ENCODE data around the gene MPC2.
"Not testable (repeated sequence)": the region's sequence is repeated elsewhere in the genome, so short reads cannot be mapped to it uniquely, and the experiment has no call there.

MPC2 gene

DNA sequence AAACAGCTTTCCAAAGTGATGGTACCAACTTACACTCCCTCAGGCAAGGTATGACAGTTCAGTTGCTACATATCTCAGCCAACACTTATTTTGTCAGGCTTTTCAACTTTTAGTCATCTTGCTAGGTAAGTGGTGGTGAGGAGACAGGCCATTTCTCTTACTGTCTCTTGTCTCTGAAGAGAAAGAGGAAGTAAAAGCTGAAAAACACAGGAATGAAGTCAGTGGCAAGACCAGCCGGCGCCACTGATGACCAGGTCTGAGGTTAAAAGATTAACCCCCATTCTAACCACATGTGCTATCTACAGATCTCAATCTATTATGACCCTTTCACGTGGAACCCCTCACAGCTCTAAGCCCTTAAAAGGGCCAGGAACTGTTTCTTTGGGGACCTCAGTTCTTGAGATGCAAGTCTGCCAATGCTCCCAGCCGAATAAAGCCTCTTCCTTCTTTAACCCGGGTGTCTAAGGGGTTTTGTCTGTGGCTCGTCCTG, 27.1 kb downstream of the MPC2 start:
- no peak overlapping the region for H3K4me3 ChIP-seq (ENCODE audit: low read depth, low read length)

- no peak overlapping the region for H3K4me3 ChIP-seq (ENCODE audit: low read depth, low read length)
Observed at GRCh38 chr1:167905671-167906070, 31.2 kb downstream of the MPC2 start.

DNA sequence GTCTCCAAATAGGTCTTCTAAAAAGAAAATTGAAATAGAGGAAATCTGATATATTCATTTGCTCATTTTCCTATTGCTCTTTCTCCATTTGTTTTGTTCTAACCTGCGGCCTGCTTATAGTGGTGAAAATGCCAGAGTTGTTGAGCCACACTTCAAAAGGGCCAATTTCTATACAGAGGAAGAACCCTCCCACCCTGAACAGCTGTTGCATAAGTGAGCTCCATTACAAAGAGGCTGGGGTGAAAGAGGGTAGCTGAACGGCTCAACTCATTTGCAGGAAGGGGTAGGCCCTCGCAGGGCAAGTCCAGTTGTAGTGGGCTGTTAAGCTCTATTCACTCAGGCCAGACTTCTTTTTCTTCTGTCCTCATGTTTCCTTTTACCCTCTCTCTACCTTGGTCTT, 31.7 kb downstream of the MPC2 start:
- H3K4me3 ChIP-seq (ENCODE audit: low read depth, low read length), result no peak overlapping the region

- no peak overlapping the region for H3K4me3 ChIP-seq (ENCODE audit: low read depth, low read length)
Observed at GRCh38 chr1:167904652-167905130, 32.2 kb downstream of the MPC2 start.

- H3K4me3 ChIP-seq (ENCODE audit: low read depth, low read length), result no peak overlapping the region
Observed at GRCh38 chr1:167900907-167901306, 36.0 kb downstream of the MPC2 start.

DNA sequence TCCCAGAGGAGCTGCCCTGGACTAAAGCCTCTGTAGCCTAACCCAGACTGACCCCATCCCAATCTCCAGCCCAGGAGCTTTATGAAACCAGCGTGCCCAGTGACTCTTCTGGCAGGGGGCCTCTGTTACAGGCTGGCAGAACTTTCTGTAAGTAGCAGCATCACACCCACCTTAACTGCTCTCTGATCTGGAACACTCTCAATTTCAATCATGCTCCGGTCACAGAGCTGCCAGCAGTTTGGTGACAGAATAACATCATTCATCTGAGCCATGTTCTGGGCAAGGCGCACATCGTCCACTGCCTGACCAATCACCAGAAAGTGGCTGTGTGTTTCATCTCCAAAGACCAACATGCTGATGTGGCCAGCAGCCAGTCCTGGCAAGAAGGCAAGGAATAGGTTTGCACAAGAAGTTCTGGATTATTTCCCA, 37.6 kb downstream of the MPC2 start:
- no peak overlapping the region for H3K4me3 ChIP-seq (ENCODE audit: low read depth, low read length)

GRCh38 chr1:167898578-167899222, 38.2 kb downstream of the MPC2 start:
- no peak overlapping the region for H3K4me3 ChIP-seq (ENCODE audit: low read depth, low read length)

GRCh38 chr1:167893798-167894197, 43.1 kb downstream of the MPC2 start:
- H3K4me3 ChIP-seq (ENCODE audit: low read depth, low read length), result no peak overlapping the region

DNA sequence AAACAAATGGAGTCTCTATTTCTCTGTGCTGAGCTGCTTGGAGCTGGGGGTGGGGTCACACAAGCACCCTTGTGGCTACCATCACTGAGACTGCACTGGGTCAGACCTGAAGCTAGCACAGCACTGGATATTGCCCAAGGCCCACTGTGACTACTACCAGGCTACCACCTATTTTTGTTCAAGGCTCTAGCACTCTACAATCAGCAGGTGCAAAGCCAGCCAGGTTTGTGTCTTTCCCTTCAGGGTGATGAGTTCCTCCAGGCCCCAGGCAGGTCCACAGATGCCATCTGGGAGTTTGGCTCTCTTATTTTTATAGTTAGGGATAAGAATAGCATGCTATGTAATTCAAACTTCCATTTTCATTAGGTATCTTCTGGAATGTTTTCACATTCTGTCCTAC, 46.5 kb downstream of the MPC2 start:
- H3K4me3 ChIP-seq (ENCODE audit: low read depth, low read length), result no peak overlapping the region

DNA sequence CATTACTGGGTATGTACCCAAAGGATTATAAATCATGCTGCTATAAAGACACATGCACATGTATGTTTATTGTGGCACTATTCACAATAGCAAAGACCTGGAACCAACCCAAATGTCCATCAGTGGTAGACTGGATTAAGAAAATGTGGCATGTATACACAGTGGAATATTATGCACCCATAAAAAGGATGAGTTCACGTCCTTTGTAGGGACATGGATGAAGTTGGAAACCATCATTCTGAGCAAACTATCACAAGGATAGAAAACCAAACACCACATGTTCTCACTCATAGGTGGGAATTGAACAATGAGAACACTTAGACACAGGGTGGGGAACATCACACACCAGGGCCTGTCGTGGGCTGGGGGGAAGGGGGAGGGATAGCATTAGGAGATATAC, 49.7 kb downstream of the MPC2 start:
- H3K4me3 ChIP-seq (ENCODE audit: low read depth, low read length), result not testable (repeated sequence)

DNA sequence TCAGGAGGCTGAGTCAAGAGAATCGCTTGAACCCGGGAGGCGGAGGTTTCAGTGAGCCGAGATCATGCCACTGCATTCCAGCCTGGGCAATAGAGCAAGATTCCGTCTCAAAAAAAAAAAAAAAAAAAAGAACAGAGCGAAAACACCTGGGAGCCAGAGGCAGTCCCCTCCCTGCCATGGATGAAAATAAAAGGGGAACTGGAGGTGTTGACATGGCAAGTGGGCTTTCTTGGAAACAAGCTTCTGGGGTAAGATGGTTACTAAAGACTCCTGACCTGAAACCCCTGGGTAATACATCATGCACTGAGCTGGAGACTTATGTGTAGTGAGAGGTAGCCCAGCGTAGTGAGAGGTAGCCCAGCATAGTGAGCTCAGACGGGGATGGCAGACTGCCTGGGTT, 54.5 kb downstream of the MPC2 start:
- H3K4me3 ChIP-seq (ENCODE audit: low read depth, low read length), result no peak overlapping the region

DNA sequence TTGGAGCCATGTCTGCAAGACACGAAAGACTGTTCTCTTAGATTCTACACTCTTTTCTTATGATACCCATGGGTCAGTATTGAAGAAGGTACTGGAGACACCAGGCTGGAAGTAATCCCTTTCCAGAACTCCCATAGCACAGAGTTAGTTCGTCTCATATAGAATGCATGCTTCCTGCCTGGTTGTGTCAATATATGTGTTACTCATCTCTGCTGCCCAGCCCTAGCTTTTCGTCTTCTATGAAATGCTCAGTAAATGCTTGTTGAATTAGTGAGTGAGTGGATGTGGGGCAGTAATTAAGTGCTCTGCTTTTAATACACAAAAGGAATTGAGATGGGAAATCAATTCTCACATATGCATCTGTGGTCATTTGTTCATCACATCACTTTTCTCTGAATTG, 55.1 kb downstream of the MPC2 start:
- no peak overlapping the region for H3K4me3 ChIP-seq (ENCODE audit: low read depth, low read length)

DNA sequence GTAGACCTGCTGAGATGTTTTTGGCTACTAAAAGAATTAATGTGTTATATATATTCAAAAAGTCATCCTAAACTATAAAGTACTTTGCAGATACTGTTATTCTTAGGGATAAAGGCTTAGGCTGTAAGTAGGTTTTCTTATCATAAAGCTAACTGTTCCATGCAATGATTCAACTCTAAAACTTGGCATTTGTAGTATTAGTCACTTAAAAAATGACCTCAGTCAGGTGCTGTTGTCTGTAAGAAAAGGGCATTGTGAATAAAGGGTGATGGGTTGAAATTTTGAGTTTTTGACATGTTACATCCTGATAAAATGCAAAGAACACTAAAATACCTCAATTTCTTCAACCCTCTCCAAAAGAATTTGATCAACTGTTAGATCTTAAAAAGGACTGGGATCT, 55.8 kb downstream of the MPC2 start:
- H3K4me3 ChIP-seq (ENCODE audit: low read depth, low read length), result no peak overlapping the region

DNA sequence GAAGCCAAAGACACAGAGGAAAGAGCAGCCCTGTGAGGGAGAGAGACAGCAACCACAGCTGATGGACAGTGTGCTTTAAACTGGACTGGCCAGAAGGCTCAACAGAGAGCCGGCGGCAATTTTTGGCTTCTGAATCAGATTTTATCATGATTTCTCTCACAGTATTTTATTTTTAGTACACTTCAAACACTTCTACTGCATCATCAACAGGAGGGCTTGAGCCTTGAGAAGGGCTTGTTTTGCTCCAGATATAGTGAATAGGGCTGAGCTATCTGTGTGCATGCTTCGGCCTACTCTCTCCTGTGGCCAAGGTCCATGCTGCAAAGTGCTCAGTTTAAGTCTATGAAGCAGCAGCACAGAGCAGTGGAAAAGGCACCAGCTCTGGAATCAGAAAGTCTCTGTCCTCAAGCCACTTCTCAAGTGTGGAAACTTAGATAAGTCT, 56.3 kb downstream of the MPC2 start:
- H3K4me3 ChIP-seq (ENCODE audit: low read depth, low read length), result no peak overlapping the region

DNA sequence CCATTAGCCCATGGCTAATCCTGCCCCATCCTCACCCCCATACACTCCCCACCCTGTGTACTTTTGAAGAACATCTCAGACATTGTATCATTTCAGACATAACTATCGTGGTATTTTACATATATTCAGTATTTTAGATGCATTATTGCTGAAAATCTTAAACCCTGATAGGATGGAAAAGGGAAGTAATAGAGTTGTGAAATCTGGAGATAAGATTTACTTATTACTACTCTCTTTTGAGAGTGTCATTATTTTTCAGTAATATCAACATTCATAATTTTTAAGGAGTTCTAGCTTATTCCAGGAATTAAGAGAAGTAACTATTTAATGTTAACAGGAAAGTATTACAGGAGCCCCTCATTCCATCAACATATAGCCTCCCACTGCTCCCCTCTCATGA, 57.4 kb downstream of the MPC2 start:
- no peak overlapping the region for H3K4me3 ChIP-seq (ENCODE audit: low read depth, low read length)

DNA sequence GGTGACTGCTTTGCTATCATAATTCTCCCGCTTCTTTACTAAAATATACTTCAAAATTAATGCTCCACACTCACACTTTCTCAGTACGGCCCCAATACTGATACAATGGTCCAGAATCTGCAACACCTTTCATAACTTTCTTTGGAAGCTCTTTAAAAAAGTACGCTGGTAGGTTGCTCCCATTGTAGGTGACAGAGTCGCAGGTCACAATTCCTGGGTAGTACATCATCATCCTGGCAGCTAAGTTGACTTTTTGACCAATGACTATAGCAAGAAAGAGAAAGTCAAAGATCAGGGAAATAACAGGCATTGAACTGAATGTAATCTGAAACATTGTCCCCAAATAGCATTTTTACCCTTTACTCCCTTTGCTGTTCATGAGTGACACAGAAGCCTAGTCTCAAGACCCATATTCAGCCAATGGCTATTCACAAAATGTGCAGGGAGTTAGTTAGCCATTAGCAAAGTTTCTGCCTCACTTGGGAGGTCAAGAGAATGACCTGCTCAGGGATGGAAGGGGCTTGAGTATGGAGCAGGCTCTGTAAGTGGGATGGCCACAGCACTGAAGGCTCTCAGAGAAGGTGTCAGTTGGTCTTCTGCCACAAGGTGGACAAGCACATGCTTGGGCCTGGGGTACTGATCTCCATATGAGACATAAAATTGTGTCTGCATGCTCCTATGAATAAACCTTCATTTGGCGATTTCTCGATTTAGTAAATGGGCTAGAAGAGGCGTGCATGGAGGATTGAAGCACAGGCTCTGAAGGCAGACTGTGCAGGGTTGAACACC, 58.3 kb downstream of the MPC2 start:
- no peak overlapping the region for H3K4me3 ChIP-seq (ENCODE audit: low read depth, low read length)

DNA sequence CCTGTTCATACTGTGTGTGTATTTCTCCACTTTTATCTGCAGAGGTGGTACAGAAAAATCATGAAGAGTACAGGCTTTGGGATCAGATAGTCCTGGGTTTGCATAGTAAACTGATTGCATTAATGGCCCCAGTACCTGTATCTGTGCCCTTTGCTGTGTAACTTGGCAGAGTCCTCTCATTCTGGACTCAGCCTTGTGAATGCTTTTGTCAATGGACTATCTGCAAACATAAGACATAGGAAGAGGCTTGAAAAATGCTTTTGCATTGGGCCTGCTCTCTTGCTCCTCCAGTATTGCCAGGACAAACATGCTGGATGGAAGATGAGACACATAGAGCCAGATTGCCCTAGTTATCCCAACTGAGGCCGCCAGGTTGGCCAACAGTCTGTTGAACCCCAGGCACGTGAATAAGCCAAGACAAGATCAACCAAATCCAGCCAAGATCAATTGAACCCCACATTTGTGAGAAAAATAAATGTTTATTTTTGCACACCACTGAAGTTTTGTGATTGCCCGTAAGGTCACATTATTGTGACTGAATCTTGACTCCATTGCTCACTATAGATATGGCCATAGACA, 60.2 kb downstream of the MPC2 start:
- no peak overlapping the region for H3K4me3 ChIP-seq (ENCODE audit: low read depth, low read length)

- no peak overlapping the region for H3K4me3 ChIP-seq (ENCODE audit: low read depth, low read length)
Observed at GRCh38 chr1:167871331-167871730, 65.5 kb downstream of the MPC2 start.

DNA sequence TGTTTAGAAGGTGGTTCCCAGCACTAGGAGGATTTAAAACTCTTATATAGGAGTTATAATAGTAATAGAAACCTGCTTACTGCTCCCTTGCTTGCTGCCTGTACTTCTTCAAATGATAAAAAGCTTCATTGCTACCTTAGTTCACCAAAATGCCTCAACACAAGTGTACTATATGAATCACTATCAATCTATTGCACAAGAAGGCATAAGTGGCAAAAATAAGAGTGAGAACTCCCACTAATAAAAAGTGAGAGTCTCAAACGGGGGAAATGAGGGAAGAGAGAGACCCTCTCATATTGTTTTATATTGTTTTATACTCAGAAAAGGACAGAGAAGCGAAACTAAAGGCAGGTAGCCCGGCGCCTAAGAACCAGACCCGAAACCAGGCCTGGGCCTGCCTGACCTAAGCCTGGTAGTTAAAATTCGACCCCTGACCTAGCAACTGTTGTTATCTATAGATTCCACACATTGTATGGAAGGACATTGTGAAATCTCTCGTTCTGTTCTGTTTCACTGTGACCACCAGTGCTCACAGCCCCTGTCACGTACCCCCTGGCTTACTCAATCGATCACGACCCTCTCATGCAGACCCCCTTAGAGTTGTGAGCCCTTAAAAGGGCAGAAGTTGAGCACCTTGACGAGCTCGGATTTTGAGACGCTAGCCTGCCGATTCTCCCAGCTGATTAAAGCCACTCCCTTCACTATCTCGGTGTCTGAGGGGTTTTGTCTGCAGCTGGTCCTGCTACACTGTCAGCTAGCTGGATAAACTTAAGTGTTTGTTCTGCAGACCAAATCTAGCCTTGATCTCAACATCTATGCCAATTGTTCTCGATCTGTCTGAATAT, 67.5 kb downstream of the MPC2 start:
- not testable (repeated sequence) for H3K4me3 ChIP-seq (ENCODE audit: low read depth, low read length)

- not testable (repeated sequence) for H3K4me3 ChIP-seq (ENCODE audit: low read depth, low read length)
Observed at GRCh38 chr1:167866739-167867414, 70.0 kb downstream of the MPC2 start.

Data from iPS-11a (cell line).